ENCODE results near the gene PRKCE. TPM values are rescaled to one million over a fixed set of nuclear protein-coding genes. Genes with fewer than 3 reads are reported as not detected.

PRKCE gene
- total RNA-seq, 2 experiments from 2014 or later: 24.9 to 26.2 TPM

GRCh38 chr2:46072101-46072820, 420.8 kb downstream of the PRKCE start:
- no peak overlapping the region for H3K27ac ChIP-seq (ENCODE audit: low read depth in 1 of 2, low read length in 2 of 2)
- no peaks in the 10 kb centered on the region for H3K27me3 ChIP-seq (ENCODE audit: control insufficient read depth in 1 of 2, insufficient read depth in 2 of 2, low read length in 2 of 2)
- H3K4me1 ChIP-seq (ENCODE audit: insufficient read depth, low read length): no peaks in the 10 kb centered on the region
- DNase-seq (no peak), ATAC-seq (ENCODE audit: poor library complexity) (no peak)
- no peaks in the 10 kb centered on the region for H3K9me3 ChIP-seq (ENCODE audit: control insufficient read depth in 1 of 2, insufficient read depth in 1 of 2, low read length in 2 of 2)
- CTCF ChIA-PET: no interaction called here
- Mint-ChIP-seq H3K4me3 (no peak overlapping the region), H3K9me3 (no peaks in the 10 kb centered on the region), H3K36me3 (ENCODE audit: low read depth) (no peaks in the 10 kb centered on the region), H3K27ac (no peak overlapping the region), H3K4me1 (ENCODE audit: low read depth) (no peaks in the 10 kb centered on the region), H3K27me3 (no peaks in the 10 kb centered on the region)
- no peak overlapping the region for H3K4me3 ChIP-seq (ENCODE audit: low read length)
- intact Hi-C loops (cut with DNase I, micrococcal nuclease): no loop called here
- TF ChIP-seq, protein P1, sequence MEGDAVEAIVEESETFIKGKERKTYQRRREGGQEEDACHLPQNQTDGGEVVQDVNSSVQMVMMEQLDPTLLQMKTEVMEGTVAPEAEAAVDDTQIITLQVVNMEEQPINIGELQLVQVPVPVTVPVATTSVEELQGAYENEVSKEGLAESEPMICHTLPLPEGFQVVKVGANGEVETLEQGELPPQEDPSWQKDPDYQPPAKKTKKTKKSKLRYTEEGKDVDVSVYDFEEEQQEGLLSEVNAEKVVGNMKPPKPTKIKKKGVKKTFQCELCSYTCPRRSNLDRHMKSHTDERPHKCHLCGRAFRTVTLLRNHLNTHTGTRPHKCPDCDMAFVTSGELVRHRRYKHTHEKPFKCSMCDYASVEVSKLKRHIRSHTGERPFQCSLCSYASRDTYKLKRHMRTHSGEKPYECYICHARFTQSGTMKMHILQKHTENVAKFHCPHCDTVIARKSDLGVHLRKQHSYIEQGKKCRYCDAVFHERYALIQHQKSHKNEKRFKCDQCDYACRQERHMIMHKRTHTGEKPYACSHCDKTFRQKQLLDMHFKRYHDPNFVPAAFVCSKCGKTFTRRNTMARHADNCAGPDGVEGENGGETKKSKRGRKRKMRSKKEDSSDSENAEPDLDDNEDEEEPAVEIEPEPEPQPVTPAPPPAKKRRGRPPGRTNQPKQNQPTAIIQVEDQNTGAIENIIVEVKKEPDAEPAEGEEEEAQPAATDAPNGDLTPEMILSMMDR (IDR thresholded peaks at IDR 0.05): no peak
- POLR2A ChIA-PET: no interaction called here
- no peaks in the 10 kb centered on the region for H3K36me3 ChIP-seq (ENCODE audit: insufficient read depth, low read length)

GRCh38 chr2:46073540-46074046, 422.1 kb downstream of the PRKCE start:
- no peaks in the 10 kb centered on the region for H3K36me3 ChIP-seq (ENCODE audit: insufficient read depth, low read length)
- no peaks in the 10 kb centered on the region for H3K9me3 ChIP-seq (ENCODE audit: control insufficient read depth in 1 of 2, insufficient read depth in 1 of 2, low read length in 2 of 2)
- no peak for DNase-seq
- H3K27me3 ChIP-seq (ENCODE audit: control insufficient read depth in 1 of 2, insufficient read depth in 2 of 2, low read length in 2 of 2): no peaks in the 10 kb centered on the region
- H3K4me1 Mint-ChIP-seq (ENCODE audit: low read depth): no peaks in the 10 kb centered on the region
- ChIA-PET POLR2A (no interaction called here), CTCF (no interaction called here)
- intact Hi-C loops (cut with DNase I, micrococcal nuclease): no loop called here
- H3K27me3 Mint-ChIP-seq: no peaks in the 10 kb centered on the region
- H3K9me3 Mint-ChIP-seq: no peaks in the 10 kb centered on the region
- no peaks in the 10 kb centered on the region for H3K4me1 ChIP-seq (ENCODE audit: insufficient read depth, low read length)
- no peak overlapping the region for H3K27ac Mint-ChIP-seq
- H3K27ac ChIP-seq (ENCODE audit: low read depth in 1 of 2, low read length in 2 of 2): no peak overlapping the region
- H3K36me3 Mint-ChIP-seq (ENCODE audit: low read depth): no peaks in the 10 kb centered on the region
- TF ChIP-seq, protein P1 (IDR thresholded peaks at IDR 0.05): no peak
- H3K4me3 ChIP-seq (ENCODE audit: low read length): no peak overlapping the region
- H3K4me3 Mint-ChIP-seq: no peak overlapping the region
- no peak for ATAC-seq (ENCODE audit: poor library complexity)

DNA sequence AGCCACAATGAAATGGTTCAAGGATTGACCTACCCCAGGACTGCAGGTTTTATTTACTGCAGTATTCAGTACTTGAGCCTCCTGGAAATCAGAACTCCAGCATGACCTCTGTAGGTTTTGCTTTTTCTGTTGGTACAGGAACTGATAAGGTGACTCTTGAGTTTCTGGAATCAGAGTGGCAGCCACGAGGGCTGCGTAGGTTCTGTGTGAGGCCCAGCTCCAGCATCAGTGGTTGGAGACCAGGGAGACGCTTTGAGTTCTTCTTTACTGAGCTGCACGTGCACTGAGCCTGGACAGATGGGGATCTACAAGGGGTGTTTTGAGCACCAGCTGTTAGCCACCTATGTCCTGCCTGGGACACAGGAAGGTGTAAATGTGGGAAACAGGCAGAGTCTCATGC, 423.0 kb downstream of the PRKCE start:
- no peak for ATAC-seq (ENCODE audit: poor library complexity)
- no peak overlapping the region for H3K4me3 ChIP-seq (ENCODE audit: low read length)
- H3K27me3 Mint-ChIP-seq: no peaks in the 10 kb centered on the region
- no peaks in the 10 kb centered on the region for H3K36me3 Mint-ChIP-seq (ENCODE audit: low read depth)
- H3K27ac ChIP-seq (ENCODE audit: low read depth in 1 of 2, low read length in 2 of 2): no peak overlapping the region
- DNase-seq: no peak
- H3K36me3 ChIP-seq (ENCODE audit: insufficient read depth, low read length): no peaks in the 10 kb centered on the region
- H3K9me3 Mint-ChIP-seq: no peaks in the 10 kb centered on the region
- CTCF ChIA-PET: no interaction called here
- POLR2A ChIA-PET: no interaction called here
- H3K4me1 Mint-ChIP-seq (ENCODE audit: low read depth): no peaks in the 10 kb centered on the region
- TF ChIP-seq, protein P1 (IDR thresholded peaks at IDR 0.05): no peak
- no peaks in the 10 kb centered on the region for H3K27me3 ChIP-seq (ENCODE audit: control insufficient read depth in 1 of 2, insufficient read depth in 2 of 2, low read length in 2 of 2)
- no peaks in the 10 kb centered on the region for H3K9me3 ChIP-seq (ENCODE audit: control insufficient read depth in 1 of 2, insufficient read depth in 1 of 2, low read length in 2 of 2)
- intact Hi-C loops (cut with DNase I, micrococcal nuclease): no loop called here
- no peaks in the 10 kb centered on the region for H3K4me1 ChIP-seq (ENCODE audit: insufficient read depth, low read length)
- no peak overlapping the region for H3K27ac Mint-ChIP-seq
- no peak overlapping the region for H3K4me3 Mint-ChIP-seq
